GM06990 (cell line): ENCODE measurements around the gene SLC49A3.

ENCODE experiments used
- DNase-seq: peaks from one replicate; pipeline ENCODE4 v3.0.0-alpha.2; 2011; ENCODE audit not compliant: insufficient read length; ENCODE audit errors: extremely low read depth
- H3K27me3 ChIP-seq: replicated peaks from 2 replicates; pipeline ENCODE4 v1.6.0; 2011; ENCODE audit warnings: low read length; ENCODE audit not compliant: control insufficient read depth, insufficient read depth
- H3K36me3 ChIP-seq: 2 replicates; pipeline ENCODE4 v1.5.1; 2011; ENCODE audit warnings: low read length; ENCODE audit not compliant: control insufficient read depth, insufficient read depth
- H3K4me3 ChIP-seq: replicated peaks from 2 replicates; pipeline ENCODE4 v1.5.1; 2011; ENCODE audit warnings: low read depth, mild to moderate bottlenecking, control low read depth, low read length
- CTCF ChIP-seq: IDR thresholded peaks from 2 replicates; pipeline ENCODE4 v1.5.1; 2011; ENCODE audit warnings: low read length, control low read depth, mild to moderate bottlenecking, inconsistent platforms; ENCODE audit not compliant: insufficient read depth, poor library complexity, severe bottlenecking

SLC49A3 gene

GRCh38 chr4:658681-659667 lies 30.0 kb downstream of the SLC49A3 start:
- no peak for DNase-seq
- H3K4me3 ChIP-seq = no peak overlapping the region
- H3K36me3 ChIP-seq = no peaks in the 10 kb centered on the region
- no peak for TF ChIP-seq CTCF
- H3K27me3 ChIP-seq = no peaks in the 10 kb centered on the region

- no peaks in the 10 kb centered on the region for H3K27me3 ChIP-seq
- no peak for DNase-seq
- H3K36me3 ChIP-seq = no peaks in the 10 kb centered on the region
- H3K4me3 ChIP-seq = no peak overlapping the region
- no peak for TF ChIP-seq CTCF
Measured at GRCh38 chr4:657834-658667, 30.9 kb downstream of the SLC49A3 start.

- H3K27me3 ChIP-seq = no peaks in the 10 kb centered on the region
- no peak for TF ChIP-seq CTCF
Measured at GRCh38 chr4:657338-657833, 31.6 kb downstream of the SLC49A3 start.

GRCh38 chr4:656436-657337 lies 32.3 kb downstream of the SLC49A3 start:
- Histone ChIP-seq H3K4me3 (no peak overlapping the region), H3K36me3 (no peaks in the 10 kb centered on the region)
- no peak for TF ChIP-seq CTCF

More at GRCh38 chr4:657338-657833, 31.6 kb downstream of the SLC49A3 start:
- H3K4me3 ChIP-seq = no peak overlapping the region
- H3K36me3 ChIP-seq = no peaks in the 10 kb centered on the region
- DNase-seq = no peak

More at GRCh38 chr4:656436-657337, 32.3 kb downstream of the SLC49A3 start:
- no peak for DNase-seq
- no peaks in the 10 kb centered on the region for H3K27me3 ChIP-seq
